Measurements from ENCODE around the gene SRL. TPM values are rescaled to one million over a fixed set of nuclear protein-coding genes. Genes with fewer than 3 reads are reported as not detected.
"Not testable (repeated sequence)": the region's sequence is repeated elsewhere in the genome, so short reads cannot be mapped to it uniquely, and the experiment has no call there.

SRL gene
- total and polyA plus RNA-seq, 4 donors = 0.30 to 2.9 (median 1.2) TPM

GRCh38 chr16:4260360-4260759, 18.5 kb upstream of the SRL start:
- no peak overlapping the region for H3K9ac ChIP-seq (ENCODE audit: insufficient read depth in 1 of 2, low read length in 2 of 2)
- no peak for TF ChIP-seq CTCF (IDR thresholded peaks at IDR 0.05; ENCODE audit: control extremely low read depth, extremely low read depth)
- ATAC-seq (ENCODE audit: insufficient read depth, low FRiP score) = peak; percentile 10
- no peak overlapping the region for H3K4me3 ChIP-seq
- WGBS, 2 donors = 78 to 90% methylated on average over 14 of the region's 14 CpGs
- peaks cover 0 to 19% (median 5%) of the 10 kb centered on the region in 5 donors for H3K4me1 ChIP-seq (ENCODE audit: control insufficient read depth in 5 of 5, insufficient read depth in 5 of 5, low read length in 5 of 5)
- DNase-seq = peak in 1 of 3 donors; percentile 44
- H3K36me3 ChIP-seq (ENCODE audit: control insufficient read depth in 4 of 4, insufficient read depth in 4 of 4, low read length in 4 of 4) = peaks cover 2 to 33% (median 8%) of the 10 kb centered on the region in 4 donors
- H3K9me3 ChIP-seq (ENCODE audit: control insufficient read depth in 4 of 4, insufficient read depth in 3 of 4, low read length in 3 of 4) = peaks cover 0 to 2% (median 0%) of the 10 kb centered on the region in 4 donors
- no peak overlapping the region for H3K27ac ChIP-seq (ENCODE audit: low read depth in 1 of 2, low read length in 1 of 2)
- no peaks in the 10 kb centered on the region for H3K27me3 ChIP-seq (ENCODE audit: control insufficient read depth in 3 of 3, insufficient read depth in 3 of 3, low read length in 2 of 3)

- no peak overlapping the region for H3K4me3 ChIP-seq
- peak overlapping the region in 1 of 2 donors; percentile 52 for H3K27ac ChIP-seq (ENCODE audit: low read depth in 1 of 2, low read length in 1 of 2)
- ATAC-seq (ENCODE audit: insufficient read depth, low FRiP score) = no peak
Observed at GRCh38 chr16:4257646-4258556, 16.0 kb upstream of the SRL start.

GRCh38 chr16:4253394-4254150, 11.7 kb upstream of the SRL start:
- Histone ChIP-seq H3K36me3 (ENCODE audit: control insufficient read depth in 4 of 4, insufficient read depth in 4 of 4, low read length in 4 of 4) (peaks cover 0 to 8% (median 1%) of the 10 kb centered on the region in 4 donors), H3K4me3 (peak overlapping the region; percentile 63), H3K27ac (ENCODE audit: low read depth in 1 of 2, low read length in 1 of 2) (peak overlapping the region; percentile 91 to 97), H3K27me3 (ENCODE audit: control insufficient read depth in 3 of 3, insufficient read depth in 3 of 3, low read length in 2 of 3) (no peaks in the 10 kb centered on the region), H3K9me3 (ENCODE audit: control insufficient read depth in 4 of 4, insufficient read depth in 3 of 4, low read length in 3 of 4) (no peaks in the 10 kb centered on the region), H3K9ac (ENCODE audit: insufficient read depth in 1 of 2, low read length in 2 of 2) (peak overlapping the region; percentile 30 to 59), H3K4me1 (ENCODE audit: control insufficient read depth in 5 of 5, insufficient read depth in 5 of 5, low read length in 5 of 5) (peaks cover 0 to 2% (median 0%) of the 10 kb centered on the region in 5 donors)
- ATAC-seq (ENCODE audit: insufficient read depth, low FRiP score) = peak; percentile 100
- DNase-seq = peak; percentile 100
- TF ChIP-seq CTCF (IDR thresholded peaks at IDR 0.05; ENCODE audit: control extremely low read depth, extremely low read depth) = no peak
- WGBS, 2 donors = 0% methylated on average over 63 to 80 of the region's 80 CpGs

More at GRCh38 chr16:4257646-4258556, 16.0 kb upstream of the SRL start:
- H3K9me3 ChIP-seq (ENCODE audit: control insufficient read depth in 4 of 4, insufficient read depth in 3 of 4, low read length in 3 of 4) = peaks cover 0 to 2% (median 0%) of the 10 kb centered on the region in 4 donors
- H3K27me3 ChIP-seq (ENCODE audit: control insufficient read depth in 3 of 3, insufficient read depth in 3 of 3, low read length in 2 of 3) = no peaks in the 10 kb centered on the region
- H3K9ac ChIP-seq (ENCODE audit: insufficient read depth in 1 of 2, low read length in 2 of 2) = no peak overlapping the region
- H3K36me3 ChIP-seq (ENCODE audit: control insufficient read depth in 4 of 4, insufficient read depth in 4 of 4, low read length in 4 of 4) = peaks cover 2 to 33% (median 8%) of the 10 kb centered on the region in 4 donors
- 85% methylated on average over 34 of the region's 34 CpGs for WGBS, 2 donors
- no peak for TF ChIP-seq CTCF (IDR thresholded peaks at IDR 0.05; ENCODE audit: control extremely low read depth, extremely low read depth)
- DNase-seq = no peak
- peaks cover 0 to 6% (median 0%) of the 10 kb centered on the region in 5 donors for H3K4me1 ChIP-seq (ENCODE audit: control insufficient read depth in 5 of 5, insufficient read depth in 5 of 5, low read length in 5 of 5)

- ATAC-seq (ENCODE audit: insufficient read depth, low FRiP score); DNase-seq: not testable (repeated sequence)
Observed at GRCh38 chr16:4253012-4253393, 11.1 kb upstream of the SRL start.

More at GRCh38 chr16:4253012-4253393, 11.1 kb upstream of the SRL start:
- Histone ChIP-seq H3K27ac (ENCODE audit: low read depth in 1 of 2, low read length in 1 of 2) (peak overlapping the region; percentile 91 to 97), H3K4me3 (peak overlapping the region; percentile 63), H3K9ac (ENCODE audit: insufficient read depth in 1 of 2, low read length in 2 of 2) (peak overlapping the region; percentile 30 to 59)
- H3K27me3 ChIP-seq (ENCODE audit: control insufficient read depth in 3 of 3, insufficient read depth in 3 of 3, low read length in 2 of 3); H3K36me3 ChIP-seq (ENCODE audit: control insufficient read depth in 4 of 4, insufficient read depth in 4 of 4, low read length in 4 of 4); H3K4me1 ChIP-seq (ENCODE audit: control insufficient read depth in 5 of 5, insufficient read depth in 5 of 5, low read length in 5 of 5); H3K9me3 ChIP-seq (ENCODE audit: control insufficient read depth in 4 of 4, insufficient read depth in 3 of 4, low read length in 3 of 4): not testable (repeated sequence)
- WGBS, 2 donors = 61 to 62% methylated on average over 23 of the region's 23 CpGs
